ENCODE results near the gene R3HDM2. TPM values are rescaled to one million over a fixed set of nuclear protein-coding genes. Genes with fewer than 3 reads are reported as not detected.

Gene R3HDM2
- total RNA-seq, 2 donors from 2014 or later: 82.7 to 116 TPM

- Mint-ChIP-seq H3K4me3 (peak overlapping the region; percentile 57), H3K36me3 (ENCODE audit: low read depth) (peaks cover 8% of the 10 kb centered on the region), H3K27ac (no peak overlapping the region), H3K9me3 (no peaks in the 10 kb centered on the region), H3K4me1 (peaks cover 30% of the 10 kb centered on the region), H3K27me3 (ENCODE audit: insufficient read depth) (peaks cover 90% of the 10 kb centered on the region)
- H3K9ac ChIP-seq (ENCODE audit: extremely low read depth, low read length, poor library complexity, severe bottlenecking): no peak overlapping the region
- H3K9me3 ChIP-seq (ENCODE audit: control insufficient read depth, low read length): no peaks in the 10 kb centered on the region
- peak; percentile 98 for DNase-seq
- H3K4me1 ChIP-seq (ENCODE audit: control insufficient read depth, insufficient read depth, low read length): peaks cover 6% of the 10 kb centered on the region
- WGBS, 2 experiments (ENCODE audit: insufficient coverage in 1 of 2, insufficient read length in 1 of 2): 0 to 3% methylated on average over 10 to 47 of the region's 47 CpGs
- peak; percentile 100 for TF ChIP-seq CTCF (conservative IDR thresholded peaks at IDR 0.05)
- H3K4me3 ChIP-seq (ENCODE audit: low read length): peak overlapping the region; percentile 79
- peaks cover 93% of the 10 kb centered on the region for H3K27me3 ChIP-seq (ENCODE audit: control insufficient read depth, insufficient read depth, low read length, poor library complexity, severe bottlenecking)
- peaks cover 8% of the 10 kb centered on the region for H3K36me3 ChIP-seq (ENCODE audit: control insufficient read depth, insufficient read depth, low read length)
- H3K27ac ChIP-seq (ENCODE audit: low read depth, low read length): peak overlapping the region; percentile 92
Observed at GRCh38 chr12:57238854-57239554, 191.8 kb downstream of the R3HDM2 start.

- DNase-seq: peak; percentile 88
- H3K27ac ChIP-seq (ENCODE audit: low read depth, low read length): no peak overlapping the region
- H3K27ac Mint-ChIP-seq: no peak overlapping the region
- peaks cover 86% of the 10 kb centered on the region for H3K27me3 Mint-ChIP-seq (ENCODE audit: insufficient read depth)
- WGBS, 2 experiments (ENCODE audit: insufficient coverage in 1 of 2, insufficient read length in 1 of 2): 3 to 5% methylated on average over 24 to 60 of the region's 63 CpGs
- no peaks in the 10 kb centered on the region for H3K9me3 ChIP-seq (ENCODE audit: control insufficient read depth, low read length)
- H3K9ac ChIP-seq (ENCODE audit: extremely low read depth, low read length, poor library complexity, severe bottlenecking): no peak overlapping the region
- peaks cover 6% of the 10 kb centered on the region for H3K4me1 ChIP-seq (ENCODE audit: control insufficient read depth, insufficient read depth, low read length)
- H3K4me3 ChIP-seq (ENCODE audit: low read length): peak overlapping the region; percentile 79
- H3K4me1 Mint-ChIP-seq: peaks cover 25% of the 10 kb centered on the region
- no peak for TF ChIP-seq CTCF (conservative IDR thresholded peaks at IDR 0.05)
- H3K36me3 ChIP-seq (ENCODE audit: control insufficient read depth, insufficient read depth, low read length): peaks cover 16% of the 10 kb centered on the region
- peaks cover 90% of the 10 kb centered on the region for H3K27me3 ChIP-seq (ENCODE audit: control insufficient read depth, insufficient read depth, low read length, poor library complexity, severe bottlenecking)
- peak overlapping the region; percentile 57 for H3K4me3 Mint-ChIP-seq
- no peaks in the 10 kb centered on the region for H3K9me3 Mint-ChIP-seq
- H3K36me3 Mint-ChIP-seq (ENCODE audit: low read depth): peaks cover 16% of the 10 kb centered on the region
Observed at GRCh38 chr12:57237932-57238853, 192.7 kb downstream of the R3HDM2 start.

- peak; percentile 65 for DNase-seq
- Mint-ChIP-seq H3K27ac (no peak overlapping the region), H3K4me1 (peaks cover 24% of the 10 kb centered on the region), H3K4me3 (peak overlapping the region; percentile 57), H3K27me3 (ENCODE audit: insufficient read depth) (peaks cover 79% of the 10 kb centered on the region), H3K9me3 (no peaks in the 10 kb centered on the region), H3K36me3 (ENCODE audit: low read depth) (peaks cover 22% of the 10 kb centered on the region)
- peaks cover 84% of the 10 kb centered on the region for H3K27me3 ChIP-seq (ENCODE audit: control insufficient read depth, insufficient read depth, low read length, poor library complexity, severe bottlenecking)
- TF ChIP-seq CTCF (conservative IDR thresholded peaks at IDR 0.05): no peak
- peaks cover 22% of the 10 kb centered on the region for H3K36me3 ChIP-seq (ENCODE audit: control insufficient read depth, insufficient read depth, low read length)
- H3K4me3 ChIP-seq (ENCODE audit: low read length): no peak overlapping the region
- no peaks in the 10 kb centered on the region for H3K9me3 ChIP-seq (ENCODE audit: control insufficient read depth, low read length)
- H3K4me1 ChIP-seq (ENCODE audit: control insufficient read depth, insufficient read depth, low read length): peaks cover 6% of the 10 kb centered on the region
- H3K9ac ChIP-seq (ENCODE audit: extremely low read depth, low read length, poor library complexity, severe bottlenecking): no peak overlapping the region
- WGBS, 2 experiments (ENCODE audit: insufficient coverage in 1 of 2, insufficient read length in 1 of 2): 55 to 62% methylated on average over 2 to 5 of the region's 5 CpGs
- H3K27ac ChIP-seq (ENCODE audit: low read depth, low read length): no peak overlapping the region
Observed at GRCh38 chr12:57237596-57237931, 193.3 kb downstream of the R3HDM2 start.
